HG02884 (cell line): ENCODE measurements around the gene BACE1.
"Not testable (repeated sequence)": the region's sequence is repeated elsewhere in the genome, so short reads cannot be mapped to it uniquely, and the experiment has no call there.

Source experiments
- ATAC-seq: cut with Tn5 transposase; IDR thresholded peaks from one replicate; pipeline ENCODE4 v1.9.1; 2021; ENCODE audit warnings: mild to moderate bottlenecking, moderate library complexity; ENCODE audit not compliant: unreplicated experiment

BACE1 gene

GRCh38 chr11:117278347-117278746, 37.7 kb downstream of the BACE1 start:
- no peak for ATAC-seq

GRCh38 chr11:117273550-117274289, 42.3 kb downstream of the BACE1 start:
- no peak for ATAC-seq

GRCh38 chr11:117272175-117272574, 43.9 kb downstream of the BACE1 start:
- not testable (repeated sequence) for ATAC-seq

GRCh38 chr11:117271208-117271607, 44.8 kb downstream of the BACE1 start:
- ATAC-seq = no peak

- ATAC-seq = no peak
These were observed 46.2 kb downstream of the BACE1 start for GRCh38 chr11:117269856-117270255.

GRCh38 chr11:117265745-117266144, 50.3 kb downstream of the BACE1 start:
- ATAC-seq = no peak

GRCh38 chr11:117264624-117265323, 51.3 kb downstream of the BACE1 start:
- not testable (repeated sequence) for ATAC-seq

- ATAC-seq = no peak
These were observed 56.6 kb downstream of the BACE1 start for GRCh38 chr11:117259417-117259816.

GRCh38 chr11:117258576-117258975, 57.5 kb downstream of the BACE1 start:
- no peak for ATAC-seq

- ATAC-seq = no peak
These were observed 59.5 kb downstream of the BACE1 start for GRCh38 chr11:117256573-117256972.

- ATAC-seq = no peak
These were observed 60.1 kb downstream of the BACE1 start for GRCh38 chr11:117255966-117256365.

GRCh38 chr11:117251506-117251905, 64.5 kb downstream of the BACE1 start:
- no peak for ATAC-seq

- ATAC-seq = no peak
These were observed 66.5 kb downstream of the BACE1 start for GRCh38 chr11:117249571-117249970.

GRCh38 chr11:117248341-117248740, 67.7 kb downstream of the BACE1 start:
- no peak for ATAC-seq

- ATAC-seq = no peak
These were observed 76.8 kb downstream of the BACE1 start for GRCh38 chr11:117239295-117239694.

GRCh38 chr11:117238221-117238620, 77.8 kb downstream of the BACE1 start:
- no peak for ATAC-seq
